ENCODE results near the gene SULT4A1.

The SULT4A1 gene

GRCh38 chr22:43894122-43894521 lies 31.8 kb upstream of the SULT4A1 start:
- H3K9ac ChIP-seq (ENCODE audit: low read depth, low read length): no peak overlapping the region
- H3K4me1 ChIP-seq (ENCODE audit: control insufficient read depth, insufficient read depth, low read length): peaks cover 29% of the 10 kb centered on the region
- no peaks in the 10 kb centered on the region for H3K9me3 ChIP-seq (replicated peaks; ENCODE audit: low read length)
- peaks cover 53% of the 10 kb centered on the region for H3K27me3 ChIP-seq (ENCODE audit: control insufficient read depth, insufficient read depth, low read length)
- no peak overlapping the region for H3K4me2 ChIP-seq (ENCODE audit: low read length)
- H3K36me3 ChIP-seq (ENCODE audit: insufficient read depth, low read length): no peaks in the 10 kb centered on the region
- no peak overlapping the region for H3K4me3 ChIP-seq (ENCODE audit: low read length)

DNA sequence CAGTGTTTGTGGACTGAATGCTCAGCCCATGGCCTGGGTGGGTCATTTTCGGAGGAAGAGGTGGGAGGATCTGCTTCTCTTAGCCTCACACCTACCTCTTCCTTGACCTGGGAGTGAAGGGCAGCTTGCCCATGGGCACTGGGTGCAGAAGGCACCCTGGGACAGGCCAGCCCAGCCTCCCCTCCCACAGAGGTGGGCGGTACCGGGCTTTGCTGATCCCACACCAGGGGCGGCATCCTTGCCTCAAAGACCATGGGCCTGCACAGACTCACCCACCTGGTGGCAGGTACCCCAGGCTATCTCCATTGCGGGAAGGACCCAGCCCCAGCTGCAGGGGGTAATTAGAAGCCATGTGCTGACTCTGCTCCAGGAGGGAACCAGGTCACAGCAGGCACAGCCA lies 31.0 kb upstream of the SULT4A1 start:
- Histone ChIP-seq H3K4me2 (ENCODE audit: low read length) (no peak overlapping the region), H3K27me3 (ENCODE audit: control insufficient read depth, insufficient read depth, low read length) (peaks cover 56% of the 10 kb centered on the region), H3K9me3 (replicated peaks; ENCODE audit: low read length) (no peaks in the 10 kb centered on the region)

GRCh38 chr22:43892183-43892894 lies 30.0 kb upstream of the SULT4A1 start:
- Histone ChIP-seq H3K9me3 (replicated peaks; ENCODE audit: low read length) (no peaks in the 10 kb centered on the region), H3K4me2 (ENCODE audit: low read length) (no peak overlapping the region), H3K4me1 (ENCODE audit: control insufficient read depth, insufficient read depth, low read length) (peaks cover 15% of the 10 kb centered on the region), H3K36me3 (ENCODE audit: insufficient read depth, low read length) (no peaks in the 10 kb centered on the region), H3K27me3 (ENCODE audit: control insufficient read depth, insufficient read depth, low read length) (peaks cover 63% of the 10 kb centered on the region), H3K9ac (ENCODE audit: low read depth, low read length) (no peak overlapping the region), H3K4me3 (ENCODE audit: low read length) (no peak overlapping the region)

More for the DNA sequence above, 31.0 kb upstream of the SULT4A1 start:
- Histone ChIP-seq H3K4me1 (ENCODE audit: control insufficient read depth, insufficient read depth, low read length) (peaks cover 25% of the 10 kb centered on the region), H3K4me3 (ENCODE audit: low read length) (no peak overlapping the region), H3K9ac (ENCODE audit: low read depth, low read length) (no peak overlapping the region), H3K36me3 (ENCODE audit: insufficient read depth, low read length) (no peaks in the 10 kb centered on the region)

DNA sequence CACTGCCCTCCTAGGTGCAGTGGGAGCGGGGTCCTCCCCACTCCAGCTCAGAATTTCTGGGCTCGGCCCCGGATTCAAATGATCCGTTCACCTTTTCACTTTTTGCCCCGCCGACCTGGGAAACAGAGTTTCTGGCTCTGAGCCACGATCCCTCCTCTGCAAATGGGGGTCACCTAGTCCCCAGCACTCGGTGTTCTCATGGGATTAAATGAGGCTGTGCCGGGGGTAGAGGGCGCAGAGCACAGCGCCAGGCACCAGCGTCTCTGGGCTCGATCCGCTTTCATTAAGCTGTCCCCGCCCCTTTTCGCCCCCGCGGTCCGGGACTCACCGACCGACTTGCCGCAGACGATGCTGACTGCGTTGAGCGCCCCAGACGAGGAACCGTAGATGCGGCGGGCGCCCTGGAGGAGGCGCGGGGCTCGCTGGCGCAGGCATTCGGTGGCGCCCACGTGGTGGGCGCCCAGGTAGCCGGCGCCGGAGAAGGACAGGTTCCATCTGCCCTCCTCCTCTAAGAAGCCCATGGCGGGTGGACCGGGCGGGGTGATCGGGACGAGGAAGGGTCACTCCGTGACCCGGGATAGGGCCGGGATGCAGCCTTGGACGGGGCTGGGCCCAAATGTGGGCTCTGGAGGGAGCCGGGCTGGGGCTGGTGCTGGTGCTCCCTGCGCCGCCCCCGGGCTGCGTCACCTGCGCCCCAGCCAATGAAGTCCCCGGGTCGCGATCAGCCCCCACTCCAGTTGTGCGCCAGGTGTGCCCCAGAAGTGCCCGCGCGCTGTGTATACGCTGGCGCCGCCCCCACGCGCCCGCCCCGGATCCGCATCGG lies 29.3 kb upstream of the SULT4A1 start, which contains the start of gene PNPLA5:
Gene PNPLA5, minus strand, starts transcription at position 654 of the 823 bp plus-strand sequence. Its CDS starts 133 bp downstream, at position 521.
- Histone ChIP-seq H3K9ac (ENCODE audit: low read depth, low read length) (no peak within 1 kb of the TSS), H3K36me3 (ENCODE audit: insufficient read depth, low read length) (no peaks in the 10 kb centered on the region), H3K9me3 (replicated peaks; ENCODE audit: low read length) (no peaks in the 10 kb centered on the region), H3K27me3 (ENCODE audit: control insufficient read depth, insufficient read depth, low read length) (peaks cover 70% of the 10 kb centered on the region), H3K4me3 (ENCODE audit: low read length) (peak within 1 kb of the TSS; percentile 58), H3K4me1 (ENCODE audit: control insufficient read depth, insufficient read depth, low read length) (peaks cover 14% of the 10 kb centered on the region), H3K4me2 (ENCODE audit: low read length) (peak within 1 kb of the TSS; percentile 76)

- Histone ChIP-seq H3K4me2 (ENCODE audit: low read length) (peak overlapping the region; percentile 76), H3K27me3 (ENCODE audit: control insufficient read depth, insufficient read depth, low read length) (peaks cover 76% of the 10 kb centered on the region), H3K4me1 (ENCODE audit: control insufficient read depth, insufficient read depth, low read length) (peaks cover 14% of the 10 kb centered on the region), H3K9me3 (replicated peaks; ENCODE audit: low read length) (no peaks in the 10 kb centered on the region), H3K36me3 (ENCODE audit: insufficient read depth, low read length) (no peaks in the 10 kb centered on the region), H3K4me3 (ENCODE audit: low read length) (peak overlapping the region; percentile 58), H3K9ac (ENCODE audit: low read depth, low read length) (no peak overlapping the region)
Observed at GRCh38 chr22:43890901-43891331, 28.6 kb upstream of the SULT4A1 start.

DNA sequence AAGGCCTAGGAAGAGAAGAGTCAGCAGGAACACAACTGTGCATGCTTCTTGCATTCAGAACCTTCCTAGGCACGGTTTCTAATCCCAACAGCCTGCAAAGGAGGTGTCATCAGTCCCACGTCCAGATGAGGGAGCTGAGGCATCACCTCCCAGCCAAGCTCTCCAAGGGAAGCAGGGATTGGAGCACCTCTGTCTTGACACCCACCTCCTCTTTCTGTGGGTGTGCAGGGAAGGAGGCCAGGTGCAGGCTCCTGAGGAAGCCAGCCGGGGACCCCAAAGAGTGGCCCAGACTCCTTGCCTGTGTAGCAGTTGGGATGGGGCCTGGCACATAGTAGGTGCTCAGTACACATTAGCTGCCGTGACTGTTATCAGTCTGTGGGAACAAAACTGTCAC lies 27.5 kb upstream of the SULT4A1 start:
- Histone ChIP-seq H3K36me3 (ENCODE audit: insufficient read depth, low read length) (no peaks in the 10 kb centered on the region), H3K4me1 (ENCODE audit: control insufficient read depth, insufficient read depth, low read length) (peaks cover 14% of the 10 kb centered on the region), H3K4me3 (ENCODE audit: low read length) (no peak overlapping the region), H3K27me3 (ENCODE audit: control insufficient read depth, insufficient read depth, low read length) (peaks cover 81% of the 10 kb centered on the region), H3K9ac (ENCODE audit: low read depth, low read length) (no peak overlapping the region), H3K4me2 (ENCODE audit: low read length) (no peak overlapping the region), H3K9me3 (replicated peaks; ENCODE audit: low read length) (no peaks in the 10 kb centered on the region)

DNA sequence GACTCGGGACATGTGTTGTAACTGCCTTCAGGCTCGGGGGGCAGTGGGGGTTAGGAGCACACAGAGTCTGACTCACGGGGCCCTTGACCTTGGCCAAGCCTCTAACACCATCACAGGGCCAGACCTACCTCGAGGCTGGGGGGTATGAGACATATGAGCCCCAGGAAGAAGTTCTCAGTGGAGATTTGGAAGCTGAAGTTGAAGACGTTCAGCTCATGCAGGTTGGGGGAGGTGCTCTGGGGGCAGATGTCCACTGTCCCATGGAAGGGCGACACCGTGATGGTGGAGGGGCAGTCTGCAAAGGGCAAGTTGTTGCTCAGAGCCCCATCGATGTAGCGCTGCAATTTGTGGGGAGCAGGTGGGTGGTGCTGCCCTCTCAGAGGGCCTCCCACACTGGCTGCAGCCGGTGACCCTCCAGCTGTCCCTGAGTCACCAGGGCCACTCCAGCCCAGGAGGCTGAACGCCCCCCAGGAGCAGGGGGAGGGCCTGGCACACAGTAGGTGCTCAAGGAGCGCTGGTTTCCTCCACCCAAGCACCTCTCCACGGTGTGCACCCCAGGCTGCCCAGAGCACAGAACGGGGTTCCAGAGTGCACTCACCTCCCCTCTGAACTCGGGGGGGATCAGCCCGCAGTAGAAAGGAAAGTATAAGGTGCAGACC lies 27.0 kb upstream of the SULT4A1 start:
- Histone ChIP-seq H3K27me3 (ENCODE audit: control insufficient read depth, insufficient read depth, low read length) (peaks cover 77% of the 10 kb centered on the region), H3K4me2 (ENCODE audit: low read length) (no peak overlapping the region), H3K4me3 (ENCODE audit: low read length) (no peak overlapping the region), H3K9me3 (replicated peaks; ENCODE audit: low read length) (no peaks in the 10 kb centered on the region), H3K9ac (ENCODE audit: low read depth, low read length) (no peak overlapping the region), H3K4me1 (ENCODE audit: control insufficient read depth, insufficient read depth, low read length) (peaks cover 14% of the 10 kb centered on the region), H3K36me3 (ENCODE audit: insufficient read depth, low read length) (no peaks in the 10 kb centered on the region)

- H3K4me1 ChIP-seq (ENCODE audit: control insufficient read depth, insufficient read depth, low read length): peaks cover 14% of the 10 kb centered on the region
- H3K9me3 ChIP-seq (replicated peaks; ENCODE audit: low read length): no peaks in the 10 kb centered on the region
- H3K4me3 ChIP-seq (ENCODE audit: low read length): no peak overlapping the region
- no peak overlapping the region for H3K4me2 ChIP-seq (ENCODE audit: low read length)
- no peaks in the 10 kb centered on the region for H3K36me3 ChIP-seq (ENCODE audit: insufficient read depth, low read length)
- H3K27me3 ChIP-seq (ENCODE audit: control insufficient read depth, insufficient read depth, low read length): peaks cover 72% of the 10 kb centered on the region
- no peak overlapping the region for H3K9ac ChIP-seq (ENCODE audit: low read depth, low read length)
Observed at GRCh38 chr22:43888740-43889139, 26.4 kb upstream of the SULT4A1 start.

GRCh38 chr22:43887391-43887790 lies 25.1 kb upstream of the SULT4A1 start:
- Histone ChIP-seq H3K4me2 (ENCODE audit: low read length) (no peak overlapping the region), H3K9me3 (replicated peaks; ENCODE audit: low read length) (no peaks in the 10 kb centered on the region), H3K36me3 (ENCODE audit: insufficient read depth, low read length) (no peaks in the 10 kb centered on the region), H3K4me3 (ENCODE audit: low read length) (no peak overlapping the region), H3K9ac (ENCODE audit: low read depth, low read length) (no peak overlapping the region), H3K4me1 (ENCODE audit: control insufficient read depth, insufficient read depth, low read length) (peaks cover 14% of the 10 kb centered on the region), H3K27me3 (ENCODE audit: control insufficient read depth, insufficient read depth, low read length) (peaks cover 58% of the 10 kb centered on the region)

DNA sequence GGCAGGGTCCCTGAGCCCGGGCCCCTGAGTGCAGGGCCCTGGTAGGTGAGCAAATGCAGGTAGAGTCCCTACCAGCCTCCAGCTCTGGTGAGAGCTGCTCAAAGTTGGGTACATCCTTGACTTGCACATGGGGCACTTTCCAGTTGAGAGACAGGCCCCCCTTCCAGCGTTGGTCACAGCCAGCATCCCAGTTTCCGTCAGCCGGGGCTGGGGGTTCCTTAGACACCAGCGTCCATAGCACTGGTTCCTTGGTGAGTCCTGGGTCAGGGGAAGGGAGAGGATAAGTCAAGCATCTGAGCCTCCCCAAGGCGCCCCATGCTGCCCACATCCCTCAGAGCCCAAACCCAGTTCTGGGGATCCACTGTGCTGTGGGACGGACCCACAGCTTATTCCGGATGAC lies 23.9 kb upstream of the SULT4A1 start:
- H3K9ac ChIP-seq (ENCODE audit: low read depth, low read length): no peak overlapping the region
- no peak overlapping the region for H3K4me3 ChIP-seq (ENCODE audit: low read length)
- no peaks in the 10 kb centered on the region for H3K36me3 ChIP-seq (ENCODE audit: insufficient read depth, low read length)
- peaks cover 6% of the 10 kb centered on the region for H3K4me1 ChIP-seq (ENCODE audit: control insufficient read depth, insufficient read depth, low read length)
- no peaks in the 10 kb centered on the region for H3K9me3 ChIP-seq (replicated peaks; ENCODE audit: low read length)
- no peak overlapping the region for H3K4me2 ChIP-seq (ENCODE audit: low read length)
- H3K27me3 ChIP-seq (ENCODE audit: control insufficient read depth, insufficient read depth, low read length): peaks cover 47% of the 10 kb centered on the region

DNA sequence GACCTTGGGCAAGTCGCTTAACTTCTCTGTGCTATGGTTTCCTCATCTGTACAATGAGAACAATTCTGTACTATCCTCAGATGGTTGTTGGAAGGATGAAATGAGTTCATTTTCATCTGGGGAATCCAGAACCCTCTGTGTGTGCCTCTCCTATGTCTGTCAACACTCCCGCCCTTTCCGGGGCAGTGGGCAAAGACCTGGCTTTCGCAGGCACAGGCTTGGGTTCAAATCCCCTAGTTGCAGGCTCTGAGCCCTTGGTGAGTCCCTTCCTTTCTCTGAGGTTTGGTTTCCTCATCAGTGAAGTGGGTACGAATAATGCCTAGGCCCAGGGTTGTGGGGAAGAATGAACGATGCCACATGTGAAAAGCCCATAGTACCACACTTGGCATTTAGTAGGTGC lies 23.5 kb upstream of the SULT4A1 start:
- H3K27me3 ChIP-seq (ENCODE audit: control insufficient read depth, insufficient read depth, low read length): peaks cover 42% of the 10 kb centered on the region
- no peak overlapping the region for H3K9ac ChIP-seq (ENCODE audit: low read depth, low read length)
- H3K4me1 ChIP-seq (ENCODE audit: control insufficient read depth, insufficient read depth, low read length): peaks cover 1% of the 10 kb centered on the region
- H3K9me3 ChIP-seq (replicated peaks; ENCODE audit: low read length): no peaks in the 10 kb centered on the region
- H3K36me3 ChIP-seq (ENCODE audit: insufficient read depth, low read length): no peaks in the 10 kb centered on the region
- H3K4me2 ChIP-seq (ENCODE audit: low read length): no peak overlapping the region
- no peak overlapping the region for H3K4me3 ChIP-seq (ENCODE audit: low read length)
